ENCODE results near the gene RHOC.

The RHOC gene

GRCh38 chr1:112677501-112677900 lies 29.4 kb downstream of the RHOC start:
- H3K9me2 ChIP-seq (ENCODE audit: low read depth, low read length): no peaks in the 10 kb centered on the region
- no peaks in the 10 kb centered on the region for H4K20me1 ChIP-seq (ENCODE audit: insufficient read depth, low read length)
- no peaks in the 10 kb centered on the region for H3K79me2 ChIP-seq (ENCODE audit: insufficient read depth, low read length)
- H3K9me3 ChIP-seq (ENCODE audit: low read length): no peaks in the 10 kb centered on the region
- peaks cover 48% of the 10 kb centered on the region for H3K4me1 ChIP-seq (ENCODE audit: insufficient read depth, low read length, severe bottlenecking)
- H2AFZ ChIP-seq (ENCODE audit: low read length): no peak overlapping the region
- H3K4me2 ChIP-seq (ENCODE audit: low read length): no peak overlapping the region
- no peak overlapping the region for H3K9ac ChIP-seq (ENCODE audit: low read length)
- no peak overlapping the region for H3K4me3 ChIP-seq (ENCODE audit: low read depth, low read length, poor library complexity, severe bottlenecking)
- no peaks in the 10 kb centered on the region for H3K27me3 ChIP-seq (ENCODE audit: insufficient read depth, low read length)
- H3K36me3 ChIP-seq (ENCODE audit: insufficient read depth, low read length): no peaks in the 10 kb centered on the region
- H3F3A ChIP-seq (ENCODE audit: insufficient read depth, low read length): no peaks in the 10 kb centered on the region
- TF ChIP-seq EZH2 (IDR thresholded peaks at IDR 0.05; ENCODE audit: borderline replicate concordance, low read length): no peak
- TF ChIP-seq, protein P1, sequence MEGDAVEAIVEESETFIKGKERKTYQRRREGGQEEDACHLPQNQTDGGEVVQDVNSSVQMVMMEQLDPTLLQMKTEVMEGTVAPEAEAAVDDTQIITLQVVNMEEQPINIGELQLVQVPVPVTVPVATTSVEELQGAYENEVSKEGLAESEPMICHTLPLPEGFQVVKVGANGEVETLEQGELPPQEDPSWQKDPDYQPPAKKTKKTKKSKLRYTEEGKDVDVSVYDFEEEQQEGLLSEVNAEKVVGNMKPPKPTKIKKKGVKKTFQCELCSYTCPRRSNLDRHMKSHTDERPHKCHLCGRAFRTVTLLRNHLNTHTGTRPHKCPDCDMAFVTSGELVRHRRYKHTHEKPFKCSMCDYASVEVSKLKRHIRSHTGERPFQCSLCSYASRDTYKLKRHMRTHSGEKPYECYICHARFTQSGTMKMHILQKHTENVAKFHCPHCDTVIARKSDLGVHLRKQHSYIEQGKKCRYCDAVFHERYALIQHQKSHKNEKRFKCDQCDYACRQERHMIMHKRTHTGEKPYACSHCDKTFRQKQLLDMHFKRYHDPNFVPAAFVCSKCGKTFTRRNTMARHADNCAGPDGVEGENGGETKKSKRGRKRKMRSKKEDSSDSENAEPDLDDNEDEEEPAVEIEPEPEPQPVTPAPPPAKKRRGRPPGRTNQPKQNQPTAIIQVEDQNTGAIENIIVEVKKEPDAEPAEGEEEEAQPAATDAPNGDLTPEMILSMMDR (IDR thresholded peaks at IDR 0.05; ENCODE audit: low read length): no peak
- peak overlapping the region; percentile 32 for H3K27ac ChIP-seq (ENCODE audit: low read depth, low read length, poor library complexity, severe bottlenecking)

DNA sequence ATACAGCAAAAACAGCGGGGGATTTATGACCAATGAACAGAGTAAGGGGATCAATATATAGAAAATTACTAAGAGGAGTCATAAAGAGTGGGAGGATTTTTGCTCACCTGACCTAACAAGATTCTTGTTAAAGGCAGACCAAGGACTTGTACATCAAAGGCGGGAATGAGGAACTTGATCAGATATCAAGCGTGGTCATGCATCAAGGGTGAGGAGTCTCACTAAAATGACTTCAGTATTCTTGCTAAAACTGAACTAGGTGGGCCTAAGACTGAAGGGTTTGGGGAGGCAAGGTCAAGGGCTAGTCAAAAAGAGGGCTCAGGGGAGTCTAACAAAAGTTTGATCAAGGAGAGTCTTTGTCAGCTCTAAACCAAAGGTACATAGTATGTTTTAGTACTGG lies 30.4 kb downstream of the RHOC start:
- no peaks in the 10 kb centered on the region for H3K79me2 ChIP-seq (ENCODE audit: insufficient read depth, low read length)
- TF ChIP-seq, protein P1 (IDR thresholded peaks at IDR 0.05; ENCODE audit: low read length): no peak
- TF ChIP-seq EZH2 (IDR thresholded peaks at IDR 0.05; ENCODE audit: borderline replicate concordance, low read length): no peak
- peaks cover 9% of the 10 kb centered on the region; the same call in 1 of the 2 replicates for H3K36me3 ChIP-seq (ENCODE audit: insufficient read depth, low read length)
- peak overlapping the region; percentile 70; the same call in 1 of the 2 replicates for H3K4me2 ChIP-seq (ENCODE audit: low read length)
- H3K27ac ChIP-seq (ENCODE audit: low read depth, low read length, poor library complexity, severe bottlenecking): peak overlapping the region; percentile 68
- H3F3A ChIP-seq (ENCODE audit: insufficient read depth, low read length): no peaks in the 10 kb centered on the region
- peaks cover 48% of the 10 kb centered on the region for H3K4me1 ChIP-seq (ENCODE audit: insufficient read depth, low read length, severe bottlenecking)
- H3K27me3 ChIP-seq (ENCODE audit: insufficient read depth, low read length): no peaks in the 10 kb centered on the region
- no peak overlapping the region for H2AFZ ChIP-seq (ENCODE audit: low read length)
- H3K9me2 ChIP-seq (ENCODE audit: low read depth, low read length): no peaks in the 10 kb centered on the region
- no peak overlapping the region for H3K4me3 ChIP-seq (ENCODE audit: low read depth, low read length, poor library complexity, severe bottlenecking)
- no peak overlapping the region for H3K9ac ChIP-seq (ENCODE audit: low read length)
- H3K9me3 ChIP-seq (ENCODE audit: low read length): no peaks in the 10 kb centered on the region
- no peaks in the 10 kb centered on the region for H4K20me1 ChIP-seq (ENCODE audit: insufficient read depth, low read length)

- peak overlapping the region; percentile 73 for H3K4me3 ChIP-seq (ENCODE audit: low read depth, low read length, poor library complexity, severe bottlenecking)
- no peaks in the 10 kb centered on the region for H3F3A ChIP-seq (ENCODE audit: insufficient read depth, low read length)
- H3K9ac ChIP-seq (ENCODE audit: low read length): peak overlapping the region; percentile 82
- H3K27me3 ChIP-seq (ENCODE audit: insufficient read depth, low read length): no peaks in the 10 kb centered on the region
- H3K36me3 ChIP-seq (ENCODE audit: insufficient read depth, low read length): peaks cover 16% of the 10 kb centered on the region; the same call in 1 of the 2 replicates
- TF ChIP-seq EZH2 (IDR thresholded peaks at IDR 0.05; ENCODE audit: borderline replicate concordance, low read length): no peak
- TF ChIP-seq, protein P1 (IDR thresholded peaks at IDR 0.05; ENCODE audit: low read length): no peak
- no peaks in the 10 kb centered on the region for H4K20me1 ChIP-seq (ENCODE audit: insufficient read depth, low read length)
- peaks cover 48% of the 10 kb centered on the region for H3K4me1 ChIP-seq (ENCODE audit: insufficient read depth, low read length, severe bottlenecking)
- no peak overlapping the region for H2AFZ ChIP-seq (ENCODE audit: low read length)
- H3K79me2 ChIP-seq (ENCODE audit: insufficient read depth, low read length): no peaks in the 10 kb centered on the region
- peak overlapping the region; percentile 70 for H3K4me2 ChIP-seq (ENCODE audit: low read length)
- no peaks in the 10 kb centered on the region for H3K9me3 ChIP-seq (ENCODE audit: low read length)
- H3K27ac ChIP-seq (ENCODE audit: low read depth, low read length, poor library complexity, severe bottlenecking): peak overlapping the region; percentile 68
- H3K9me2 ChIP-seq (ENCODE audit: low read depth, low read length): no peaks in the 10 kb centered on the region
Observed at GRCh38 chr1:112675728-112676381, 31.1 kb downstream of the RHOC start.
